ENCODE measurements around the gene TBC1D24.
A peak's percentile ranks its signal among the peaks of the same experiment; 100 is the strongest.

TBC1D24 gene

DNA sequence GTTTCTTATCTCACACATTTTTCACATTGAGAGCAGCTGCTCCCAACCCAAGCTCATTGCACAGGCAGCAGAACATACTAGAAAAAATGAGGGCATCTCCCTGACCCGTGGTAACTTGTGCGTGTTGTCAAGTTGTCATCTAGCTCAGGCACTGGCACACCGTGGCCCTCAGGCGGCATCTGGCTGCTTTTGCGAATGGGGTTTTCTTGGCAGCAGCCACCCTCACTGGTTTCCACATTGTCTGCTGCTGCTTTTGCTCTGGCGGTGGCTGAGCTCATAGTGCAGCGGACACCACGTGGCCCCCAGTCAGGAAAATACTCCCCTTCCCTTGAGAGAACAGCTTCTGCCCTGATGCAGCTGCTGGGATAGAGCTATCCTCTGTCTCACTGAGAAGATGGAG, 24.4 kb upstream of the TBC1D24 start:
- peak in 46 of 58 donors; percentile 14 to 80 (median 53) for DNase-seq

DNA sequence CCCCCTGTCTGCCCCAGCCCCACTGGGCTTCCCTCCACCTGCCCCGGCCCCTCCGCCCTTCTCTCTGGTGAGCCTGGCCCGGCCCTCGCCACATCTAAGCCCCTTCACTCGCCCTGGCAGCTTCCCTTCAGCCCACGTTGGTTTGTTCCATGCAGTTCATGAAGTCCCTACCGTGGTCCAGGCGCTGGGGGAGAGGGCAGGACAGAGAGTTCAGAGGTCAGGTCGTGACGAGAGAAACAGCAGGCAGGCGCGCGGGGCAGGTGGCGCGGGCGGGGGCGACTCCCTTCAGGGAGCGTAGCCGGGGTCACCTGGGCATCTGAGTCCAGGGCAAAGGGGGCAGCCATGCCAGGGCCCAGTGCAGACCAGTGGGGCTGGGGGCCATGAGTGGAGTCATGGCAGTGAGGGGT, 23.9 kb upstream of the TBC1D24 start:
- DNase-seq, result no peak

GRCh38 chr16:2451851-2452320, 23.0 kb upstream of the TBC1D24 start:
- DNase-seq, result no peak

GRCh38 chr16:2452650-2453049, 22.3 kb upstream of the TBC1D24 start:
- no peak for DNase-seq

GRCh38 chr16:2455081-2455845, 19.7 kb upstream of the TBC1D24 start:
- no peak for DNase-seq

DNA sequence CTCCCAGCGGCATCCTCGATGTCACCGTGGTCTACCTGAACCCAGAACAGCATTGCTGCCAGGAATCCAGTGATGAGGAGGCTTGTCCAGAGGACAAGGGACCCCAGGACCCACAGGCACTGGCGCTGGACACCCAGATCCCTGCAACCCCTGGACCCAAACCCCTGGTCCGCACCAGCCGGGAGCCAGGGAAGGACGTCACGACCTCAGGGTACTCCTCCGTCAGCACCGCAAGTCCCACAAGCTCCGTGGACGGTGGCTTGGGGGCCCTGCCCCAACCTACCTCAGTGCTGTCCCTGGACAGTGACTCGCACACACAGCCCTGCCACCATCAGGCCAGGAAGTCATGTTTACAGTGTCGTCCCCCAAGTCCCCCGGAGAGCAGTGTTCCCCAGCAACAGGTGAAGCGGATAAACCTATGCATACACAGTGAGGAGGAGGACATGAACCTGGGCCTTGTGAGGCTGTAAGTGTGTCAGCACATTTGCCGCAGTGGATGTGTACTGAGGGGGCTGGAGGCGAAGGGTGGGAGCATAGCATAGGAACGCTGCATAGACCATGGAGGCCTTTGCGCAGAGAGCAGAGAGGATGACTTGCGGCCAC, 18.3 kb upstream of the TBC1D24 start:
- DNase-seq, result no peak

DNA sequence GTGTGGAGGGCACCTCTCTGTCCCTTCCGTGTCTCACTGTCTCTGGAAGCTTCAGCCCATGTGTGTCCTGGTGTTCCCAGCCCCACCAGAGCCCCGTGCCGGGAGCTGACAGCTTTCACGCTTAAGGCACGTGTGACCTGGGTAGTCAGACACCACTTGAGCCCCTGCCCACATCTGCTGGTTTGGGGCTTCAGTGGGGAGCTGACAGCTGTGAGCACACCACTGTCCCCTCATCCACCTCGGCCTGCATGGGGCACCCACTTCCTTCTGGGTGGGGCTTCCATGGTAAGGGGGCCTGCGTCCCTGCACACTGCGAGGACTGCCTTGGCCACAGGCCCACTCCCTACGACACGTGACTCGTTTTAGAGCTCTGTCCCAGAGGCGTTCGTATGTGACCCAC, 17.7 kb upstream of the TBC1D24 start:
- DNase-seq, result no peak

GRCh38 chr16:2457946-2458345, 17.0 kb upstream of the TBC1D24 start:
- DNase-seq, result no peak

- no peak for DNase-seq
Measured at GRCh38 chr16:2458887-2459646, 15.9 kb upstream of the TBC1D24 start.

DNA sequence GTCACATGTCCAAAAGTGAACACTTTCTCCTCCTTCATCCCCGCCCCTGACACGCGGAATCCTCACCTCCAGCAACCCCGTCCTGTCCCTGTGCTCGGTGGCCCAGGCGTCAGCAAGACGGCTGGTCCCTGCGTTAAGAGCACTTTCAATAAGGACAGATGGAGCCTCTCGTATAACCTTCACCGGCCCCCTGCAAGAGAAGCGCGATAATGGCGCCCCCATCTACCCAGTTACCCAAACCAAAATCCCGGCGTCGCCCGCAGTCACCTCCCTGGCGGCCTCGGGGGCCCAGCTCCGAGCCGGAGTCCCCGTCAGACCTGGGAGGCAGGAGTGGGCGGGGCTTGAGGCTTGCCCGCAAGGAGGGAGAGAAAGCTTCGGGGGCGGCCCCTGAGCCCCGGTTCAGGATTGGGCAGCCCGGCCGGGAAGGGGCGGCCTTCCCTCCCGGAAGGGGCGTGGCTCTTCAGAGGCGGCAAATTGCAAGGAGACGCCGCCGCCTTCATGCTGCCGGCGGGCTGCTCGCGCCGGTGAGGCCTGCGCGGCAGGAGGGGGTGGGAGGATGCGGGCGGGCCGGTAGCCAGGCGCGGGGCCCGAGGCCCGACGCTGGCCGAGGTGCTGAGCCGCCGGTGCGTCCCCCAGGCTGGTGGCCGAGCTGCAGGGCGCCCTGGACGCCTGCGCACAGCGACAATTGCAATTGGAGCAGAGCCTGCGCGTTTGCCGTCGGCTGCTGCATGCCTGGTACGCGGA, 15.1 kb upstream of the TBC1D24 start, which contains the start of gene TEDC2:
Gene TEDC2, plus strand, starts transcription at position 463 of the 744 bp plus-strand sequence. Its CDS starts 36 bp downstream, at position 499.
- DNase-seq, result peak; percentile 46 to 96 (median 88)

DNA sequence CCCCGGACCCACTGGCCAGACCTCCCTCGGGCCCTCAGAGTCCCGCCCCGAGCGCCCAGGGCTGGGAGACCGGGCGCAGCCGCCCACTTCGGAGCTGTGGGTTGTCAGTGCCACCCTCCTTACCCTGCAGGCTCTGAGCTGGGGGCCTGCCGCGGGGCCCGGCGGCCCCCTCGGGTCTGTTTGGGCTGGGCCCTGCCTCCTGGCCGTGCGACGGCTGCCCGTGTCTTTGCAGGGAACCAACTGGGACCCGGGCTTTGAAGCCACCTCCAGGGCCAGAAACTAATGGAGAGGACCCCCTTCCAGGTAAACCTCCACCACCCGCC, 14.6 kb upstream of the TBC1D24 start:
- DNase-seq, result no peak

GRCh38 chr16:2460916-2461315, 14.0 kb upstream of the TBC1D24 start:
- DNase-seq, result no peak

DNA sequence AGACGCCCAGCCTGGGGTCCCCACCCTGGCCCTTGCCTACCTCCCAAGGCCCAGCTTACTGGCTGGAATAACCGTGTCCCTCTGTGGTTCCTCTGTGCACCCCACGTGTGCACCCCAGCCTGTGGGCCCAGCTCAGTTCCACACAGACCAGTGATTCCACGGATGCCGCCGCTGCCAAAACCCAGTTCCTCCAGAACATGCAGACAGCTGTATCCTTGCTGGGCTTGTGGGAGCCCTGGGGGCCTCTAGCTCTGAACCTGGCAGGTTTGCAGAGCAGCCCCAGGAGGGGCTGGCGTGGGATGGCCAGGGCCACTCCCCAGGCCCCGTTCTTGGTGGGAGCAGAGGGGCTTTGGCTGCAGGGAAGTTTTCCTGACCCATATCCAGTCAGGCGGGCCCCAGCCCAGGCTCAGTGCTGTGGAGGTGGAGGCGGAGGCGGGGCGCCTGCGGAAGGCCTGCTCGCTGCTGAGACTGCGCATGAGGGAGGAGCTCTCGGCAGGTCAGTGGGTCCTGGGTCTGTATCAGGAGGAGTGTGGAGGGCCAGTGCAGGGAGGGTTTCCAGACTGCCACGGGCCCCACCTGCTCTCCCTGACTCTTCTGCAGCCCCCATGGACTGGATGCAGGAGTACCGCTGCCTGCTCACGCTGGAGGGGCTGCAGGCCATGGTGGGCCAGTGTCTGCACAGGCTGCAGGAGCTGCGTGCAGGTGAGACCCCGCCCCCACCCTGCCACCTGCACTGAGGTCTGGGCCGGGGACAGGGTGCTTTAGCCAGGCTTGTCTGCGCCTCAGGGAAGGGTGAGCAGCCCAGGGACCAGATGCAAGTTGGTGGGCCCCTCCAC, 12.7 kb upstream of the TBC1D24 start:
- no peak for DNase-seq

GRCh38 chr16:2464333-2464732, 10.6 kb upstream of the TBC1D24 start:
- no peak for DNase-seq

DNA sequence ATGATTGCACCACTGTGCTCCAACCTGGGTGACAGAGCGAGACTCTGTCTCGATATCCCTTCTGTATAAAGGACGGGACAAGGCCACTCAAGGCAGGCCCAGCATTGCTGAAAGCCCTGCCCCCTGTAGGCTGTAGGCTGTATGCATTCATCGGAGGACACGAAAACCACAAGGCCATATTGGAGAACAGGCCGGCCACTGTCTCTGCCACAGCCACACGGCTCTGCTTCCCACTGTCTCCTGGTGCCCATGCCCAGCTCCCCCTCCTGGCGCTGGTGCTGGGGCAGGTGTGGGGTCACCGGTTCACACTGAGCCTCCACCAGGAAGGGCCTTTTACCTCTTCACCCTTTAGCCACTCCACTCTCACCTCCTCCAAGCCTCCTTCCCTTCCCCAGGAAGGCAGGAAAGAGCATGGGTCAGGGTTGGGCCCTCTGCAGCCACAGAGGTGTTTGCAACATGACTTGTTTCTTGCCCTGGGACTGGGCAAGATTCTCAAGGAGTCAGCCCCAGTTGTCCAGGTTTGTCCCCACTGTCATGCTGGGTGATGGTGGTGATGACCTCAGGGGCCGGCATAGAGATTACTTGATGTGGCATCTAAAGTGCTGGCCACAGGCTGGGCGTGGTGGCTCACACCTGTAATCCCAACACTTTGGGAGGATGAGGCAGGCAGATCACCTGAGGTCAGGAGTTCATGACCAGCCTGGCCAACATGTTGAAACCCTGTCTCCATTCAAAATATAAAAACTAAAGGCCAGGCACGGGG, 9.1 kb upstream of the TBC1D24 start:
- no peak for DNase-seq

DNA sequence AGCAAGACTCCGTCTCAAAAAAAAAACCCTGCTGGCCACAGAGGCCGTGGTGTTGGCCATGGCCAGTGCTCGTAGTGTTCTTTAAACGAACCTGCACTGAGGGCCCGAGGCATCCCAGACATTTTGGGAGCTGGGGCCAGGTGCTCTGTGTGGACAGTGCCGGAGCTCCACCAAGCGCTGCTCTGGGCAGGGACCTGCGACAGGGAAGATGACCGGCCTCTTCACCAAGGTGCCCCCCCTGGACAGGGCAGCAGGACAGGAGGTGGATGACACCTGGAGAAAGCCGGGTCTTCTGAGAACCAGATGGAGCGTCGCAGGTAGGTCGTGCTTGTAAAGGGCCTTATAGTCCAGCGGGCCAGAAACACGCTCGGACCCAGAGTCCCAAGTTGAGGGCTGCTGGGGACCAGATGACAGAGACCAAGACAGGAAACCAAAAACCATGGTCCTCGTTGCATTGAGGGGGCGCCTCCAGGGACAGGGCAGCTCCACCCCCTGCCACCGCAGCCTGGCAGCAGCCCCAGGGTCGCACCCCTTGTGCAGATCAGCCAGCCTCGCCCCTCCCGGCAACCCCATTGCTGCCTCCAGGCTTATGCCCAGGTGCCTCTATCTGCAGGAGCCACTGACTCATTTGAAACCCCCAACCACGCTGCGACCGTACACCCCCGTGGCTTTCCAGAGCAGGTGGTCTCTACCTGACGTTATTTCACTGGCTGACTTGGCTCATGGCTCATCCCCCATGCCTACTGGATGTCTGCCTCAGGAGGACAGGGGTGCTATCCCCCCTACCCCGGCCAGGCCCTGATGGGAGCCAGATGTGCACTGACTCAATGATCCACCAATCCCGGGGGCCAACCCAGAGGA, 8.0 kb upstream of the TBC1D24 start:
- peak in 1 of 58 donors; percentile 86 for DNase-seq

DNA sequence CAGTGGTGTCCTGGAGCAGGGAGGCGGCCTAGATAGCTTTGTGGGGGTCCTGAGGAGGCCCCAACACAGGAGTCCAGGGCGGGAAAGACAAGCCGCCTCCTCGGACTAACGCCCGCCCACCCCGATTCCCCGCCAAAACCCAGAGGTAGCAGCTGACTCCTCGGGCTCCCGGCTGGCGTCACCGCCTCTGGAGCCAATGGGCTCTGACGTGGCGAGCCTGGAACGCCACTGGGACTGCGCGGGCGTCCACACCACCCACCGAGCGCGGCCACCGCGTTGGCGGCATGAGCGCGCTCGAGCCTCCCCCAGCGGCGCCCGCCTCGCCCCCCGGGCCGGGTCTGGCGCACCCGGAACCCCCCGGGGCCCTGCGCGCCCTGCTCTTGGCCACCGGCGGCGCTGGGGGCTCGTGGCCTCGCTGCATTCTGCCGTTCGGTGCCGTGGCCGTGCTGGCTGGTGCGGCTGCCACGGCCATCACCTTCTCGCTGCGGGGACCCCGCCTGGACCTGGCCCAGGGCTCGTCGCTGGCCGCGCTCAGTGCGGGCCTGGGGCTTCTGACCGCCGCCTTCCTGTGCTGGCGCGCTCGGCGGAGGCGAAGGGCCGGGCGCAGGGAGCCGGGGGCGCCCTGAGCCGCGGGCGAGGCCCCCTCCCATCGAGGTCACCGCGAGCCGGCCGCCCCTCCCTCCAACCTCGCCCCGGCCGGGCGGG, 7.2 kb upstream of the TBC1D24 start:
- peak in 54 of 58 donors; percentile 14 to 86 (median 58) for DNase-seq

GRCh38 chr16:2468233-2468724, 6.6 kb upstream of the TBC1D24 start:
- DNase-seq, result peak in 4 of 58 donors; percentile 13 to 35 (median 34)
